ENCODE measurements around the gene TNRC6B. TPM values are rescaled to one million over a fixed set of nuclear protein-coding genes. Genes with fewer than 3 reads are reported as not detected.

Gene TNRC6B
- total RNA-seq, 3 donors from 2014 or later, result 19.4 to 21.6 (median 21.2) TPM

- Mint-ChIP-seq H3K4me1 (ENCODE audit: low read depth) (peaks cover 75% of the 10 kb centered on the region), H3K4me3 (no peak overlapping the region)
- peak in 1 of 2 donors; percentile 44 for ATAC-seq
Observed at GRCh38 chr22:40251106-40251505, 73.4 kb downstream of the TNRC6B start.

GRCh38 chr22:40252146-40252545 is 74.4 kb downstream of the TNRC6B start:
- DNase-seq (no peak), ATAC-seq (no peak)
- no peak overlapping the region for H3K4me3 Mint-ChIP-seq
- peaks cover 23% of the 10 kb centered on the region for H3K36me3 Mint-ChIP-seq (ENCODE audit: insufficient read depth)
- H3K4me1 Mint-ChIP-seq (ENCODE audit: low read depth), result peaks cover 78% of the 10 kb centered on the region
- no peaks in the 10 kb centered on the region for H3K9me3 Mint-ChIP-seq
- no peaks in the 10 kb centered on the region for H3K27me3 Mint-ChIP-seq (ENCODE audit: low read depth)

More at GRCh38 chr22:40251106-40251505, 73.4 kb downstream of the TNRC6B start:
- H3K9me3 Mint-ChIP-seq, result no peaks in the 10 kb centered on the region
- H3K27me3 Mint-ChIP-seq (ENCODE audit: low read depth), result no peaks in the 10 kb centered on the region
- H3K36me3 Mint-ChIP-seq (ENCODE audit: insufficient read depth), result peaks cover 20% of the 10 kb centered on the region
- DNase-seq, result no peak

GRCh38 chr22:40256516-40256915 is 78.8 kb downstream of the TNRC6B start:
- H3K9me3 Mint-ChIP-seq, result no peaks in the 10 kb centered on the region
- H3K4me3 Mint-ChIP-seq, result no peak overlapping the region
- peaks cover 67% of the 10 kb centered on the region for H3K4me1 Mint-ChIP-seq (ENCODE audit: low read depth)
- no peak for ATAC-seq
- peaks cover 23% of the 10 kb centered on the region for H3K36me3 Mint-ChIP-seq (ENCODE audit: insufficient read depth)
- no peak for DNase-seq
- no peaks in the 10 kb centered on the region for H3K27me3 Mint-ChIP-seq (ENCODE audit: low read depth)

- peak overlapping the region; percentile 19 for H3K4me3 Mint-ChIP-seq
- no peak for DNase-seq
- peak in 1 of 2 donors; percentile 36 for ATAC-seq
- no peaks in the 10 kb centered on the region for H3K9me3 Mint-ChIP-seq
- H3K36me3 Mint-ChIP-seq (ENCODE audit: insufficient read depth), result peaks cover 25% of the 10 kb centered on the region
- peaks cover 62% of the 10 kb centered on the region for H3K4me1 Mint-ChIP-seq (ENCODE audit: low read depth)
- no peaks in the 10 kb centered on the region for H3K27me3 Mint-ChIP-seq (ENCODE audit: low read depth)
Observed at GRCh38 chr22:40258017-40258416, 80.3 kb downstream of the TNRC6B start.

- Mint-ChIP-seq H3K4me3 (peak overlapping the region; percentile 19), H3K27me3 (ENCODE audit: low read depth) (no peaks in the 10 kb centered on the region), H3K9me3 (no peaks in the 10 kb centered on the region), H3K4me1 (ENCODE audit: low read depth) (peaks cover 65% of the 10 kb centered on the region), H3K36me3 (ENCODE audit: insufficient read depth) (peaks cover 25% of the 10 kb centered on the region)
- no peak for DNase-seq
- peak; percentile 86 to 95 for ATAC-seq
Observed at GRCh38 chr22:40258501-40258915, 80.8 kb downstream of the TNRC6B start.

- Mint-ChIP-seq H3K36me3 (ENCODE audit: insufficient read depth) (peaks cover 46% of the 10 kb centered on the region), H3K4me3 (no peak overlapping the region), H3K9me3 (no peaks in the 10 kb centered on the region), H3K4me1 (ENCODE audit: low read depth) (peaks cover 70% of the 10 kb centered on the region), H3K27me3 (ENCODE audit: low read depth) (no peaks in the 10 kb centered on the region)
- DNase-seq, result no peak
- ATAC-seq, result no peak
Observed at GRCh38 chr22:40261783-40262182, 84.1 kb downstream of the TNRC6B start.

- Mint-ChIP-seq H3K4me1 (ENCODE audit: low read depth) (peaks cover 59% of the 10 kb centered on the region), H3K9me3 (no peaks in the 10 kb centered on the region), H3K27me3 (ENCODE audit: low read depth) (no peaks in the 10 kb centered on the region), H3K36me3 (ENCODE audit: insufficient read depth) (peaks cover 47% of the 10 kb centered on the region), H3K4me3 (no peak overlapping the region)
- ATAC-seq (no peak), DNase-seq (no peak)
Observed at GRCh38 chr22:40263191-40263590, 85.5 kb downstream of the TNRC6B start.

GRCh38 chr22:40265783-40266182 is 88.1 kb downstream of the TNRC6B start:
- no peak for DNase-seq
- no peak overlapping the region for H3K4me3 Mint-ChIP-seq
- H3K4me1 Mint-ChIP-seq (ENCODE audit: low read depth), result peaks cover 41% of the 10 kb centered on the region
- H3K9me3 Mint-ChIP-seq, result no peaks in the 10 kb centered on the region
- H3K36me3 Mint-ChIP-seq (ENCODE audit: insufficient read depth), result peaks cover 48% of the 10 kb centered on the region
- H3K27me3 Mint-ChIP-seq (ENCODE audit: low read depth), result no peaks in the 10 kb centered on the region
- no peak for ATAC-seq

GRCh38 chr22:40270031-40270430 is 92.3 kb downstream of the TNRC6B start:
- Mint-ChIP-seq H3K36me3 (ENCODE audit: insufficient read depth) (peaks cover 37% of the 10 kb centered on the region), H3K9me3 (no peaks in the 10 kb centered on the region), H3K27me3 (ENCODE audit: low read depth) (no peaks in the 10 kb centered on the region), H3K4me3 (no peak overlapping the region), H3K4me1 (ENCODE audit: low read depth) (peaks cover 37% of the 10 kb centered on the region)
- no peak for ATAC-seq
- DNase-seq, result no peak

GRCh38 chr22:40270748-40271373 is 93.1 kb downstream of the TNRC6B start:
- H3K36me3 Mint-ChIP-seq (ENCODE audit: insufficient read depth), result peaks cover 29% of the 10 kb centered on the region
- DNase-seq, result no peak
- no peak overlapping the region for H3K4me3 Mint-ChIP-seq
- H3K9me3 Mint-ChIP-seq, result no peaks in the 10 kb centered on the region
- no peaks in the 10 kb centered on the region for H3K27me3 Mint-ChIP-seq (ENCODE audit: low read depth)
- peaks cover 36% of the 10 kb centered on the region for H3K4me1 Mint-ChIP-seq (ENCODE audit: low read depth)
- ATAC-seq, result no peak

- Mint-ChIP-seq H3K9me3 (no peaks in the 10 kb centered on the region), H3K27me3 (ENCODE audit: low read depth) (no peaks in the 10 kb centered on the region), H3K4me3 (no peak overlapping the region), H3K36me3 (ENCODE audit: insufficient read depth) (peaks cover 24% of the 10 kb centered on the region), H3K4me1 (ENCODE audit: low read depth) (peaks cover 36% of the 10 kb centered on the region)
- DNase-seq (no peak), ATAC-seq (no peak)
Observed at GRCh38 chr22:40271440-40271839, 93.7 kb downstream of the TNRC6B start.

GRCh38 chr22:40273319-40273718 is 95.6 kb downstream of the TNRC6B start:
- Mint-ChIP-seq H3K4me3 (no peak overlapping the region), H3K27me3 (ENCODE audit: low read depth) (no peaks in the 10 kb centered on the region), H3K4me1 (ENCODE audit: low read depth) (peaks cover 45% of the 10 kb centered on the region), H3K36me3 (ENCODE audit: insufficient read depth) (peaks cover 24% of the 10 kb centered on the region), H3K9me3 (no peaks in the 10 kb centered on the region)
- no peak for DNase-seq
- ATAC-seq, result no peak

- Mint-ChIP-seq H3K27me3 (ENCODE audit: low read depth) (no peaks in the 10 kb centered on the region), H3K9me3 (no peaks in the 10 kb centered on the region), H3K36me3 (ENCODE audit: insufficient read depth) (peaks cover 31% of the 10 kb centered on the region), H3K4me1 (ENCODE audit: low read depth) (peaks cover 52% of the 10 kb centered on the region), H3K4me3 (no peak overlapping the region)
- DNase-seq (no peak), ATAC-seq (peak; percentile 42 to 53)
Observed at GRCh38 chr22:40276996-40277823, 99.5 kb downstream of the TNRC6B start.

GRCh38 chr22:40279017-40279416 is 101.3 kb downstream of the TNRC6B start:
- DNase-seq (no peak), ATAC-seq (no peak)
- no peaks in the 10 kb centered on the region for H3K9me3 Mint-ChIP-seq
- H3K4me1 Mint-ChIP-seq (ENCODE audit: low read depth), result peaks cover 54% of the 10 kb centered on the region
- no peak overlapping the region for H3K4me3 Mint-ChIP-seq
- peaks cover 27% of the 10 kb centered on the region for H3K36me3 Mint-ChIP-seq (ENCODE audit: insufficient read depth)
- H3K27me3 Mint-ChIP-seq (ENCODE audit: low read depth), result no peaks in the 10 kb centered on the region

- Mint-ChIP-seq H3K4me3 (no peak overlapping the region), H3K4me1 (ENCODE audit: low read depth) (peaks cover 57% of the 10 kb centered on the region), H3K9me3 (no peaks in the 10 kb centered on the region), H3K27me3 (ENCODE audit: low read depth) (no peaks in the 10 kb centered on the region), H3K36me3 (ENCODE audit: insufficient read depth) (peaks cover 50% of the 10 kb centered on the region)
- no peak for DNase-seq
- ATAC-seq, result no peak
Observed at GRCh38 chr22:40281717-40282116, 104.0 kb downstream of the TNRC6B start.

Data from activated T-cell treated with anti-CD3 and anti-CD28 coated beads, Interleukin-2, amount 50 U/mL, for 4 hours (primary cell).